HG03378 (cell line): Measurements from ENCODE around the gene SLC35F6.
"Not testable (repeated sequence)": the region's sequence is repeated elsewhere in the genome, so short reads cannot be mapped to it uniquely, and the experiment has no call there.

ENCODE experiments used
- ATAC-seq: cut with Tn5 transposase; IDR thresholded peaks from one replicate; pipeline ENCODE4 v1.9.1; 2021; ENCODE audit warnings: mild to moderate bottlenecking, moderate library complexity; ENCODE audit not compliant: unreplicated experiment

The SLC35F6 gene

GRCh38 chr2:26730549-26731344 is 33.3 kb upstream of the SLC35F6 start:
- ATAC-seq = no peak

- ATAC-seq = no peak
These were observed 32.4 kb upstream of the SLC35F6 start for GRCh38 chr2:26731714-26732113.

GRCh38 chr2:26732446-26732845 is 31.6 kb upstream of the SLC35F6 start:
- ATAC-seq = no peak

- no peak for ATAC-seq
These were observed 30.7 kb upstream of the SLC35F6 start for GRCh38 chr2:26733413-26733812.

- ATAC-seq = no peak
These were observed 29.0 kb upstream of the SLC35F6 start for GRCh38 chr2:26735097-26735496.

- no peak for ATAC-seq
These were observed 28.0 kb upstream of the SLC35F6 start for GRCh38 chr2:26735883-26736588.

GRCh38 chr2:26737221-26737620 is 26.9 kb upstream of the SLC35F6 start:
- no peak for ATAC-seq

- ATAC-seq = no peak
These were observed 25.6 kb upstream of the SLC35F6 start for GRCh38 chr2:26738481-26738880.

- no peak for ATAC-seq
These were observed 24.6 kb upstream of the SLC35F6 start for GRCh38 chr2:26739514-26739913.

- no peak for ATAC-seq
These were observed 23.7 kb upstream of the SLC35F6 start for GRCh38 chr2:26740346-26740745.

- no peak for ATAC-seq
These were observed 23.2 kb upstream of the SLC35F6 start for GRCh38 chr2:26740890-26741302.

- ATAC-seq = no peak
These were observed 21.9 kb upstream of the SLC35F6 start for GRCh38 chr2:26742048-26742770.

GRCh38 chr2:26743852-26744251 is 20.2 kb upstream of the SLC35F6 start:
- no peak for ATAC-seq

- ATAC-seq = no peak
These were observed 19.1 kb upstream of the SLC35F6 start for GRCh38 chr2:26744953-26745352.

GRCh38 chr2:26745609-26746327 is 18.3 kb upstream of the SLC35F6 start:
- no peak for ATAC-seq

- ATAC-seq = no peak
These were observed 17.1 kb upstream of the SLC35F6 start for GRCh38 chr2:26746934-26747333.

GRCh38 chr2:26749787-26750420 is 14.2 kb upstream of the SLC35F6 start:
- ATAC-seq = not testable (repeated sequence)

GRCh38 chr2:26750467-26750866 is 13.6 kb upstream of the SLC35F6 start:
- ATAC-seq = not testable (repeated sequence)

- ATAC-seq = no peak
These were observed 11.4 kb upstream of the SLC35F6 start for GRCh38 chr2:26752656-26753055.

GRCh38 chr2:26754539-26754938 is 9.5 kb upstream of the SLC35F6 start:
- ATAC-seq = no peak
